IPS DF 4.7 (cell line): ENCODE results near the gene EID2B.

ENCODE experiments used
- DNase-seq: peaks from one replicate; pipeline ENCODE4 v3.0.0-alpha.2; 2013; ENCODE audit warnings: low spot score; ENCODE audit errors: extremely low read depth

EID2B gene

GRCh38 chr19:39499932-39500331 is 32.7 kb downstream of the EID2B start:
- no peak for DNase-seq

GRCh38 chr19:39498798-39499642 is 33.6 kb downstream of the EID2B start, which contains the start of gene DLL3:
TSS of gene DLL3 (plus strand) at chr19:39498947. CDS start at chr19:39498975, 28 bp downstream.
- DNase-seq: no peak

GRCh38 chr19:39497996-39498797 is 34.5 kb downstream of the EID2B start:
- DNase-seq: no peak

GRCh38 chr19:39497701-39497995 is 35.0 kb downstream of the EID2B start:
- DNase-seq: no peak

- no peak for DNase-seq
Measured at GRCh38 chr19:39496063-39496462, 36.6 kb downstream of the EID2B start.

GRCh38 chr19:39494661-39495060 is 38.0 kb downstream of the EID2B start:
- no peak for DNase-seq

GRCh38 chr19:39492788-39493187 is 39.9 kb downstream of the EID2B start:
- DNase-seq: no peak

GRCh38 chr19:39492225-39492624 is 40.4 kb downstream of the EID2B start:
- no peak for DNase-seq

GRCh38 chr19:39489756-39490155 is 42.9 kb downstream of the EID2B start:
- DNase-seq: no peak

GRCh38 chr19:39483141-39483540 is 49.5 kb downstream of the EID2B start:
- no peak for DNase-seq

GRCh38 chr19:39481676-39482075 is 51.0 kb downstream of the EID2B start:
- no peak for DNase-seq

GRCh38 chr19:39481229-39481545 is 51.5 kb downstream of the EID2B start:
- DNase-seq: no peak
